NCI-H1436 treated with DMSO at 0.1 percent for 48 hours (cell line): ENCODE results near the gene CYBA.

Experiments used
- DNase-seq: peaks from one replicate; lab custom pipeline; 2025; lab: John Stamatoyannopoulos, UW

CYBA gene

DNA sequence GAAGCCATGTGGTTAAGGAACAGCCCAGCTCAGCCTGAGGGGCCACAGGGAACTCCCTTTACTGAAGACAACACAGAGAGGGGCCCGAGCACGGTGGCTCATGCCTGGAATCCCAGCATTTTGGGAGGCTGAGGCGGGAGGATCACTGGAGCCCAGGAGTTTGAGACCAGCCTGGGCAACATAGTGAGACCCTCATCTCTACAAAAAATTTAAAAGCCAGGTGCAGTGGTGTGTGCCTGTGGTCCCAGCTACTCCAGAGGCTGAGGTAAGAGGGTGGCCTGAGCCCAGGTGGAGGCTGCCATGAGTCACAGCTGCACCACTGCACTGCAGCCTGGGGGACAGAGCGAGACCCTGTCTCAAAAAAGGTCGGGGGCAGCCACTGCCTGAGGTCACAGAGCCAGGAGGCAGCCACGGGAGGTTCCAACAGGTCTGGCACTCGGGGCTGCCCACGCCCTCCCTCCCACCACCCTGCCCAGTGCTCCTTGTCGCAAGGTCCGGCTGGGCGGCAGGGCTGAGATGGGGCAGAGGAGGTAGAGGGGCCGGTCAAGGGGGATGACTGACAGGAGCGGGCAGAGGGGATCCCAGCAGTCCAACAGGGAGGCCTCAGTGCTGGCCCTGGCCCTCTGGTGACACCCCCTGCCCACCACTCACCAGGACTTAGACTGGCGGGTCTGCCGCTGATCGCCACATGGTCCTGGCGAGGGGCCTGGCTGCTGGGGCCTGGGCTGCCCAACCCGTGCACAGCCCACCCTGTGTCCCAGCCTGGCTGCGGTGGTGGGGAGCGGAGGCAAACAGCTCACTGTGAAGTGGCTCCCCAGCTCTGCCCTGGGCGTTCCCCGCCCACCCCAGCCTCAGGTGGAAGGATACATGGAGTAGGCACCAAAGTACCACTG, 3.4 kb downstream of the CYBA start:
- DNase-seq: no peak

GRCh38 chr16:88646345-88647034, 4.4 kb downstream of the CYBA start:
- no peak for DNase-seq

DNA sequence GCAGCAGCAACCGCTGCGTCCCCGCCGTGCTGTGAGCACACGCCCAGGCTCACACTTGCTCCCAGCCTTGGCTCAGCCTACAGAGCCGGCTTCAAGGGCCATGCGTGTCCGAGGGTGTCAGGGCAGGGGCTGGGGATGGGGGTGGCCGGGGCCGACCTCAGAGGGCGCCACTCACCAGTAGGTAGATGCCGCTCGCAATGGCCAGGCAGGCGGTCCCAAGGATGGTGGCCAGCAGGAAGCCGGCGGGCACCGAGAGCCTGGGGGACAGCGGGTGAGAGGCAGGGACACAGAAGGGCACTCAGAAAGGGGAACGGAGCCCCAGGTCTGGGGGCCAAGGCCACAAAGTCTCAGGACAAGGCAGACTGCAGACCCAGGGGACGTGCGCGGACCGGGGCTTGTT, 4.9 kb downstream of the CYBA start:
- DNase-seq: no peak

DNA sequence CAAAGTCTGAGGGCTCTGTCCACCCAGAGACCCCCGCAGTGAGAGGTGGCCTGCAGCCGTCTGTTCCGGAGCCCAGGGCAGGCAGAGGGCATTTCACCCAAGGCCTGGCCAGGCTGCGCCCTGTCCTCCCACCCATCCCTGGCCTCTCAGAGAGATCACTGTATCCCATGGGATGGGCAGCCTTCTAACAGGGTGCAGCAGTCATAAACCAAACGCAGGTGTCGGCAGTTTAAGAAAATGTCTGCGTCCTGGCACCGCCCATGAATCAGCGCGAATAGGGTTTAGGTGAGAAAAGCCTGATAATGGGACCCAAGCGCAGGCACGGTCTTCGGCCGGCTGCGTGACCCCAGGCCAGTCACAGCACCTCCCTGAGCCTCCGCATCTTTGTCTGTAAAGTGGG, 5.4 kb downstream of the CYBA start:
- no peak for DNase-seq

GRCh38 chr16:88643644-88643932, 7.3 kb downstream of the CYBA start:
- no peak for DNase-seq

GRCh38 chr16:88642881-88643643, 7.8 kb downstream of the CYBA start:
- no peak for DNase-seq

- no peak for DNase-seq
These were observed 10.2 kb downstream of the CYBA start for GRCh38 chr16:88640498-88641247.

DNA sequence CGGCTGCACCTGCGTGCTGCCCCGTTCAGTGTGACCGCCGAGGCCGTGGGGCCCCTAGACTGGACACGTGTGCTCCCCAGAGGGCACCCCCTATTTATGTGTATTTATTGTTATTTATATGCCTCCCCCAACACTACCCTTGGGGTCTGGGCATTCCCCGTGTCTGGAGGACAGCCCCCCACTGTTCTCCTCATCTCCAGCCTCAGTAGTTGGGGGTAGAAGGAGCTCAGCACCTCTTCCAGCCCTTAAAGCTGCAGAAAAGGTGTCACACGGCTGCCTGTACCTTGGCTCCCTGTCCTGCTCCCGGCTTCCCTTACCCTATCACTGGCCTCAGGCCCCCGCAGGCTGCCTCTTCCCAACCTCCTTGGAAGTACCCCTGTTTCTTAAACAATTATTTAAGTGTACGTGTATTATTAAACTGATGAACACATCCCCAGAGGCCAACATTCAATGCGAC, 10.8 kb downstream of the CYBA start:
- DNase-seq: no peak

GRCh38 chr16:88639231-88640038, 11.4 kb downstream of the CYBA start:
- DNase-seq: no peak

- DNase-seq: no peak
These were observed 12.3 kb downstream of the CYBA start, which contains the start of gene IL17C for GRCh38 chr16:88638323-88639230. IL17C (plus strand) TSS chr16:88638572; CDS start chr16:88638642, 70 bp downstream.

- no peak for DNase-seq
These were observed 14.2 kb downstream of the CYBA start for GRCh38 chr16:88636488-88637265.

- DNase-seq: peak; percentile 50
These were observed 15.1 kb downstream of the CYBA start for GRCh38 chr16:88635671-88636319.

DNA sequence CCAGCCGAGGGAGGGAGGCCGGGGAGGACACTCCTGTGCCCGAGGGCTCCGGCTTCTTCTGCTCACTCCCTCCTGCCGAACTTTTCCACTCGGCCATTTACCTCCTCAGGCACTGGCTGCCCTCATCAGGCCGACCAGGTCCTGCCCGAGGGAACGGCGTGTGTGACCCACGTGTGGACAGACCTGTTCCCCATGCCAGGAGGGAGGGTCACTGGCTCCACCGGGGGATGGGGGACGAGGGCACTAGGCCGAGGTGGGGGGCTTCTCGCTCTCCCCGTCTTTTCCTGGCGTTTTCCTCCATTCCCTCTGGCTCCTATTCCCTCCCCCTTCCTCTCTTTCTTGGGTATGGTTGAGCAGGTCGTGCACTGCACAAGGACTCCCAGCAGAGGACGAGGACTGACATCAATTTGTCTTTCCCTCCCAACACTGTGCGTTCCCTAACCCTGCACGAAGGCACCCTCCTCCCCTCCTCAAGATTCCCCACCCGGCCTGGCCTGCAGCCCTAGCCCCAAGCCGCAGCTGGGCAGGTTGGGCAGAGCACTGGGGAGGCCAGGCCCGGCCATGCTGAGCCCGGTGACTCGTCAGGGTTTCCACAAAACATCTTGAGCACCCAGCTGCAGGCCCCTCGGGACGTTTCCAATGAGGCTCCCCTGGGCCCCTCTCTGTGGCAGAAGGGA, 15.7 kb downstream of the CYBA start:
- no peak for DNase-seq

- DNase-seq: no peak
These were observed 16.5 kb downstream of the CYBA start for GRCh38 chr16:88634141-88634993.

DNA sequence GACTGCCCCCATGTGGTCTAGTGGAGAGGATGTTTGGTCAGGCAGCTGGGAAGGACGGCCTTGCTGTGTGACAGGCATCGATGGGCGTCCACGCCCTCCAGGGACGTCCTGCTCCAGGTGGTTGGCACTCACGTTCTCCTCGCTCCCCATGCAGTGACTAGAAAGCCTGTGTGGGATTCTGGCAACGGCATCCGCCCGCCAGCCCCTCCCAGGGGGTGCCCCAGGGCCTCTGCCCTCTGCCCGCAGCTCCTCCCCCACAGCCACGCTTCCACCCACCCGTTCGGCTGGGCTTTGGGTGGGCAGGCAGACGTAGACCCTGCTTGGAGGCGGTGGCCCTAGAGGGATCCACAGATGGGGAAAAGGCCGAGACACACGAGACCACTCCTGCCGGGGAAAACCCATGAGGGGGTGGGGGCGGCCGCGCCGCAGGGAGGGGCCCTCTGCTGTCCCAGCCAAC, 17.1 kb downstream of the CYBA start:
- no peak for DNase-seq

DNA sequence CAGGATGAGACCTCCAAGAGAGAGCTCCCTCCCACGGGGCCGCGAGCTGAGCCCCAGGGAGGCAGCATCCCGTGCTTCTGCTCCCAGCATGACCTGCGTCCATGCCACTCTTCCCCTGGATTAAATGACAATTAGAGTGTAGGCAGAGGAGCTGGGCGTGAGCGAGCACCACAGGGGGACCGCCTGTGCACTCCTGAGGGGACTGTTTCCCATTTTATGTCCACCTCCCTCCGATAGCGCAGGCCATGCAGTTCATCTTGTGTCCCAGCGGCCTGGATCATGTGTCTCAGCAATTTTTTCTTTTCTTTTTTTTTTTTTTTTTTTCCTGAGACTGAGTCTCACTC, 18.3 kb downstream of the CYBA start:
- DNase-seq: no peak

GRCh38 chr16:88631920-88632586, 18.8 kb downstream of the CYBA start:
- no peak for DNase-seq
